ENCODE results near the gene PTPRU. TPM values are rescaled to one million over a fixed set of nuclear protein-coding genes. Genes with fewer than 3 reads are reported as not detected.

PTPRU gene
- total and polyA plus RNA-seq, 2 of the 8 experiments (the other 6 are each of a cell fraction or from before 2014, with no cell fraction given): 33.8 to 41.8 TPM

- H3K4me3 ChIP-seq (ENCODE audit: extremely low read depth in 1 of 4, insufficient read depth in 2 of 4, low read depth in 3 of 4, low read length in 4 of 4): no peak overlapping the region
- TF ChIP-seq CEBPB (IDR thresholded peaks at IDR 0.05; ENCODE audit: low read depth, low read length): no peak
- TF ChIP-seq POU5F1 (IDR thresholded peaks at IDR 0.05; ENCODE audit: low read depth, low read length): no peak
- no peak for TF ChIP-seq SIRT6 (IDR thresholded peaks at IDR 0.05; ENCODE audit: low read length)
- no peak for TF ChIP-seq CBX5 (IDR thresholded peaks at IDR 0.05; ENCODE audit: low read depth, low read length)
- no peak for TF ChIP-seq NRF1 (IDR thresholded peaks at IDR 0.05; ENCODE audit: low read depth, low read length)
- TF ChIP-seq EP300 (IDR thresholded peaks at IDR 0.05; ENCODE audit: borderline replicate concordance in 1 of 2, low read depth in 2 of 2, low read length in 2 of 2): no peak
- TF ChIP-seq CTBP2 (IDR thresholded peaks at IDR 0.05; ENCODE audit: borderline replicate concordance, insufficient read depth, insufficient read length, low read length): no peak
- TF ChIP-seq TCF12 (IDR thresholded peaks at IDR 0.05; ENCODE audit: low read depth, low read length): no peak
- no peak for TF ChIP-seq PHF8 (conservative IDR thresholded peaks at IDR 0.05; ENCODE audit: low read depth, low read length)
- no peak for TF ChIP-seq MAFK (IDR thresholded peaks at IDR 0.05; ENCODE audit: low read depth, low read length)
- TF ChIP-seq HDAC6 (IDR thresholded peaks at IDR 0.05; ENCODE audit: low read depth, low read length): no peak
- TF ChIP-seq MAX (IDR thresholded peaks at IDR 0.05): no peak
- TF ChIP-seq TAF7 (optimal IDR thresholded peaks at IDR 0.05; ENCODE audit: borderline replicate concordance, low read depth, low read length): no peak
- TF ChIP-seq KDM1A (IDR thresholded peaks at IDR 0.05; ENCODE audit: borderline replicate concordance, low read length): no peak
- no peaks in the 10 kb centered on the region for H3K9me3 ChIP-seq (ENCODE audit: insufficient read depth in 2 of 2, low read depth in 1 of 2, low read length in 1 of 2)
- H3K79me1 ChIP-seq (ENCODE audit: low read depth, low read length): no peaks in the 10 kb centered on the region
- no peaks in the 10 kb centered on the region for H3K4me1 ChIP-seq (replicated peaks in 1 of 4; ENCODE audit: control insufficient read depth in 3 of 4, insufficient read depth in 4 of 4, low read length in 3 of 4)
- H2AK5ac ChIP-seq (ENCODE audit: low read depth, low read length): no peak overlapping the region
- no peak overlapping the region for H2AFZ ChIP-seq (ENCODE audit: low read length)
- H3K79me2 ChIP-seq (ENCODE audit: control insufficient read depth in 1 of 2, insufficient read depth in 2 of 2, low read length in 2 of 2): no peaks in the 10 kb centered on the region
- no peak overlapping the region for H3K18ac ChIP-seq (ENCODE audit: extremely low read depth, low read length)
- CTCF ChIA-PET (ENCODE audit: partially characterized antibody): interaction anchor here (0.7 to 2.6 kb wide), 7 partner anchors 10 to 68 kb away, joined by 3 to 9 read pairs (median 4); no protein-coding TSS in a partner anchor
- FAIRE-seq (no peak), DNase-seq (ENCODE audit: low read depth in 1 of 2, low spot score in 2 of 2) (no peak)
- POLR2A ChIA-PET (ENCODE audit: partially characterized antibody): no interaction called here
- H3K27ac ChIP-seq (ENCODE audit: low read depth, low read length): no peak overlapping the region
- H4K20me1 ChIP-seq (replicated peaks in 1 of 2; ENCODE audit: control insufficient read depth in 1 of 2, insufficient read depth in 2 of 2, low read length in 2 of 2): peaks cover 0 to 5% of the 10 kb centered on the region in 2 experiments
- H2BK15ac ChIP-seq (ENCODE audit: low read length): no peak overlapping the region
- no peak overlapping the region for H3K23ac ChIP-seq (ENCODE audit: insufficient read length)
- no peak overlapping the region for H3K14ac ChIP-seq (ENCODE audit: insufficient read length)
- no peak overlapping the region for H2BK120ac ChIP-seq (replicated peaks; ENCODE audit: low read depth, low read length)
- H3K9ac ChIP-seq (replicated peaks in 1 of 4; ENCODE audit: extremely low read depth in 1 of 4, low read depth in 3 of 4, low read length in 3 of 4): no peak overlapping the region
- no peak overlapping the region for H3K56ac ChIP-seq (replicated peaks; ENCODE audit: insufficient read length, low read depth, low read length)
- H3K23me2 ChIP-seq (ENCODE audit: low read depth, low read length): no peaks in the 10 kb centered on the region; the same call in 1 of the 2 replicates
- 81% methylated on average over 5 of the region's 5 CpGs; no CpG with 5 or more reads in 1 of the 2 experiments for WGBS, 2 experiments (ENCODE audit: extremely low coverage in 1 of 2, insufficient coverage in 1 of 2, insufficient read length in 1 of 2, insufficient replicate concordance in 2 of 2, low coverage in 1 of 2, low lambda C conversion rate in 2 of 2, missing lambda C conversion rate in 1 of 2)
- H4K8ac ChIP-seq (ENCODE audit: extremely low read depth, insufficient read depth, low read length): no peak overlapping the region
- H3K4me2 ChIP-seq (ENCODE audit: insufficient read depth in 1 of 2, low read depth in 2 of 2, low read length in 2 of 2): no peak overlapping the region
- peaks cover 0 to 3% (median 0%) of the 10 kb centered on the region in 4 experiments; a peak in 2 of 8 replicates for H3K36me3 ChIP-seq (ENCODE audit: control insufficient read depth in 2 of 4, insufficient read depth in 4 of 4, low read length in 3 of 4)
- H4K91ac ChIP-seq (replicated peaks; ENCODE audit: insufficient read length, low read length): no peak overlapping the region
- H3K4ac ChIP-seq (replicated peaks; ENCODE audit: insufficient read length, low read depth, low read length): no peak overlapping the region
- no peak overlapping the region for H4K5ac ChIP-seq (ENCODE audit: insufficient read length, low read depth, low read length)
- H3K27me3 ChIP-seq (replicated peaks in 1 of 4; ENCODE audit: control insufficient read depth in 3 of 4, extremely low read depth in 1 of 4, insufficient read depth in 3 of 4, low read length in 3 of 4): no peaks in the 10 kb centered on the region
- no peak overlapping the region for H2BK5ac ChIP-seq (ENCODE audit: low read depth, low read length)
- no peak overlapping the region for H2BK20ac ChIP-seq (ENCODE audit: low read length)
- H2BK12ac ChIP-seq (ENCODE audit: low read depth, low read length): no peak overlapping the region
Observed at GRCh38 chr1:29309621-29310020, 73.3 kb downstream of the PTPRU start.

All from H1 (cell line).